HuH-7 (cell line): ENCODE measurements around the gene ZNF850.

Experiments
- DNase-seq: peaks from one replicate; pipeline ENCODE4 v3.0.0; 2011; ENCODE audit warnings: low spot score

Gene ZNF850

DNA sequence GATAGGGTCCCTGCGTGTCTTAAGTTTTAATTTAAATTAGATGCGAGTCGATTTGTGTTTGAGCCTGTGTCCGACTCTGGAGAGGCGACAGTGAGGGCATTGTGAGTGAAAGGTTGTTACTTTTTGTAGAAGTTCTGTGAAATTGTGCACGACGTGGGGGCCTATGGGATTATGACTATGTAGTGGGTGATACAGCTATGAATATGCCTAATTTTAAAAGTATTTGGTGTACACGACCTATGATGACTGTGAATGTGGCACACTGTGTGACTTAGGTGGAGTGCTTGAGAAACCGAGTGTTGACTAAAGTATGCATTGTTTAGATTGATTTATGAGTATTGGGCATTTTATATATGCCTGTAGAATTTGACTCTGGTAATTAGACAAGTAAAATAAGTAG, 84.5 kb downstream of the ZNF850 start:
- no peak for DNase-seq

DNA sequence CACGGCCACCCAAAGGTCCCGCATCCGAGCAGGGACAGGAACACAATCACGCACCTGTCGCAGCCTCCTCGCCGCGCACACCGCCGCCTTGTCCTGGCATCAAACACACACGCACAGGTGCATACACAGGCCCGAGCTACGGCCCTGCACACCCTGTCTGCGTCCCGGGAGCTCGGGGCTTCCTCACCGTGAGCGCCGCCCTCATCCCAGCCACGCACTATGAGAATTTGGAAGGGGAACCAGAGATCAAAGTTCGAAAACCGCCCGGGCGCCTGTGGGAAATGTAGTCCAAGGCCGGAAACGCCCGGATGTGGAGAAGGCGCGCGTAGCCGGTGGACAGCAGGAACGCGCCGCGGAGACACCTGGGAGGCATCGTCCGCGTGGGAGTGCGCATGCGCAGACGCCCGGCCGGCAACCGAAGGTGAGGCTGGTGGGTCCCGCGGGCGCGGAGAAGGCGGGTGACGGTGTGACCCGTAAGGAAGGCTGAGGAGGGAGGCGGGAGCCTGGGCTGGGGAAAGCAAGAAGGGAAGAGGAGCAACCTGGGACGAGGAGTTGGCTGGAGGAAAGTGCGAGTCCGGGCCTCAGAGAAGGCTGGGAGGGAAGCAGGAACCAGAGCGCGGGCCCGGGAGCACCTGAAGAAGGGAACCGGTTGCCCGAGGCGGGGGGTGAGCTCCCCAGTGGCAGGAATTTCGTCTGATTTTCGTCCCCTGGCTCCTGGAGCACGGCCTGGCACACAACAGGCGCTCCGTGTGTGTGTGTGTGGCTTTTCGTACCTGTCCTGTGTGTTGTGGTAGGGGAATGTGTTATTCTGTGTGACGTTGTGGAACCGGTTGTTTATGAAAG, 85.2 kb downstream of the ZNF850 start, which contains the start of gene ZNF567:
TSS of gene ZNF567 (plus strand) at position 399 of the 843 bp plus-strand sequence. CDS start 7,256 bp downstream, outside the sequence.
- peak; percentile 97 for DNase-seq

DNA sequence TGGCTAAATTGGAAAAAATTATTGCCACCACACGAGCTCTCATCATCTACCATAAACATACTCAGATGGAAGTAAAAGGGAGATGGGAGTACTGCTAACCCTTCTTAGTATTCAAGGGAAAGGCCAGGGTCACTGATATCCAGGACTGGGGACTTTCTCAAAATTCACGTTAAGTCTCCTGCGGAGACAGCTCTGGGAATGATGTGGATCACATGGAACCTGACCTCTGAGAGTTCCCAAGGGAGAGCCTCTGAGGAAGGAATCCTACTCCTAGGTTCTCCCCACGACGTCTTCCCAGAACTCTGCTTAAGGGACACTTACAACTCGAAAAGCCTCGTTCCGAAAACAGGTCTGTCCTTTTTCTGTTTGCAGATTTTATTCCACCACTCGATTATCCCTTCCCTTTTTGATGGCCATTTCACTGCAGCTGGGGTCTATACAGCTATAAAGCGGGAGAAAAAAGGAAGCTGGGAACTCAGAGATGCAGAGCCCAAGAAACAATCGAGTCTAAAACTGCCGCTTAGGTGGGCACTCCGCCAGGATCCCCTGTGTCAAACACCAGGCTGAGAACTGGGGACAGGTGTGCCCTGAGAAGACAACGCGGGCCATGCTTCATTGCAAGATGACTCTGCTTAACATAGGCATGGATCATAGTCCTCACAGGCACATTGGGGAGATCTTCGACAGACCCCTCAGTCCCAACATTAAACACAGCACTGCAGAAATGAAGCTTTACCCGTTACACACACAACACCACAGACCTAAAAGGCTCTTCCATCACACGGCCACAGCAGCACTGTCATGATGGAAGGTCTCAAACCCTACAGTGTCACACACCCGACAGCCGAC, 86.0 kb downstream of the ZNF850 start:
- DNase-seq: no peak

DNA sequence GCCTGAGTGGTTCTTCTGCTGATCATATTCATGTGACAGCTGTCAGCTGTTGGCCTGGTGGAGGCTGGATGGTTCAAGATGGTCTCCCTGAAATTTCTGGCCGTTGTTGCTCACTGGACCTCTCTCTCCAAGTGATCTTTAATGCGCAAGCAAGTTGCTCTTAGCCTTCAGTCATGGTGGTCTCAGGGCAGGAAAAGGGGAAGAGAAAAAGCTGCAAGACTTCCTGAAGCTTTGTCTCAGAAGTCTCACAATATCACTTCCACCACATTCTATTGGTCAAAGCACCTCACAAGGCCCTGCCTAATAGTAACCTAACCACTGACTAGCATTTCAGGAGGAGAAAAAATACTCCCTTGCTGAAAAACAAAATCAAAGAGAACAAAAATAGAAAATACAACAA, 86.8 kb downstream of the ZNF850 start:
- DNase-seq: no peak

DNA sequence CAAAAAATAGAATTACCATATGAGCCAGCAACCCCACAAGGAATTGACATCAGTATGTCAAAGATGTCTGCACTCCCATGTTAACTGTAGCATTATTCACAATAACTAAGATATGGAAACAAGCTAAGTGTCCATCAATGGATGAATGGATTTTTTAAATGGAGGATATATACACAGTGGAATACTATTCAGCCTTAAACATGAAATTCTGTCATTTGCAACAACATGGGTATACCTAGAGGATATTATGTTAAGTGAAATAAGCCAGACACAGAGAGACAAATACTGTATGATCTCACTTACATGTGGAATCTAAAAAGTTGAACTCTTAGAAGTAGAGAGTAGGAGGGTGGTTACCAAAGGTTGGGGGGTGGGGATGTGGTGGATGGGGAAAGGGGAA, 93.2 kb downstream of the ZNF850 start:
- DNase-seq: no peak

DNA sequence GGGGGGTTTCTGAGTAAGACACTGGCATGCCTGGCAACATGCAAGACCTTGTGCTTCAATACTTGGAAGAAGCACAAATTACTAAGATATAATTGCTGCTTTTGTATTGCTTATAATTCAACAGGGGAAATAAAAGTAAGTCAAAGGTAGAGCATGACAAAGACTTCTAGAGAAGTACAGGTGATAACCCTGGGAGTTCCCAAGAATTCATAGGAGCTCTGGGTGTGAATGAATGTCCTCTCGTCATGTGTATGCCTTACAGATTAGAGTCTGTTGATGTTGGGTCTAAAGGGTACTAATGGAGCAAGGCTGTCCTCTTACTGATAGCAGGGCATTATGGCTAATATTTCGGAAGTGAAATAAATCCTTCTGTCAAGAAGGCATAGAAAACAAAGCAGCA, 98.4 kb downstream of the ZNF850 start:
- DNase-seq: no peak

DNA sequence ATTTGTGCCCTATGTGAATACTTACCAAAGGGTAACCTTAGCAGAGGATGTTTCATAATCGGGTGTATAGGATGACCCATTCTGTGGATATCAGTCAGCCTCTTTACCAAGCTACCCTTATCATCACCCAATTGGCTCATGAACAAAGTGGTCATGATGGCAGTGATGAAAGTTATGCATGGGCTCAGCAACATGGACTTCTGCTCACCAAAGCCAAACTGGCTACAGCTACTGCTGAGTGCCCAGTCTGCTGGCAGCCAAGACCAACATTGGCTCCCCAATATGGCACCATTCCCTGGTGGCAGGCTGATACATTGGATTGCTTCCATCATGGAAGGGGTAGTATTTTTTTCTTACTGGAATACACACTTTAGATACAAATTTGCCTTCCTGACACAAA, 100.2 kb downstream of the ZNF850 start:
- no peak for DNase-seq

DNA sequence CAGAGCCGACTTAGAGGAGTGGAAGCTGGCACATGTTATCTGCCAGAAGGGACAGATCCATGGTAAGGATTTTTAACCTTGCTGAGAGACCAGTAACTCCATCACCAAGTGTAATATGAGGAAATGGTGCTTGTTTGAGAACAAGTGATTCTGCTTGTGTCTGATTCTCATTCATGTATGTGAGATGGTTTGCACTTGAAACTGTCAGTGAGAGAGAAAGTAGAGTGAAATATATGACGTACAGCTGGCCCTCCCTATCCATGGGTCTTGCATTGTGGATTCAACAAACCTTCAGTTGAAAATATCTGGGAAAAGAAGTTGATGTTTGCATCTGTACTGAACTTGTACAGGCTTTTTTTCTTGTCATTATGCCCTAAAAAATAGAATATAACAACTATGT, 104.0 kb downstream of the ZNF850 start:
- no peak for DNase-seq

DNA sequence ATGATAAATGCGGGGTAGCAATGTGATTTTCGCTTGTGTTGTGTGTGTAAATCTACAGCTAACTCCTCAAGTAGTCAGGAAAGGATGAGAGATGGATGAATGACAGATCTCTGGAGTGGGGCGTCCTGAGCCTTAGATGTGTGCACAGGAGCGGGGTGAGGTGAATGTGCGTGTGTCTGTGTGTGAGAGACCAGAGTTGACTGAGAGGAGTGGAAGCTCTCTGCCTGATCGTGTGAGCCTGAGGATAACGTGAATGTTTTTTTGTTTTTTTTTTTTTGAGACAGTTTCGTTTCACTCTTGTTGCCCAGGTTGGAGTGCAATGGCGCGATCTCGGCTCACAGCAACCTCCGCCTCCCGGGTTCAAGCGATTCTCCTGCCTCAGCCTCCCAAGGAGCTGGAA, 106.8 kb downstream of the ZNF850 start:
- DNase-seq: no peak
